Duodenal mucosa (tissue), 2 donors: ENCODE results near the gene RTP2.

Experiments
- H3K27ac ChIP-seq: one replicate; pipeline ENCODE4 v1.7.0; 2013; ENCODE audit warnings: low read depth, low read length
- H3K27me3 ChIP-seq, 2 donors: one replicate each; pipeline ENCODE4 v1.7.0; 2013; ENCODE audit warnings: low read length in 2 of 2, control low read depth in 1 of 2; ENCODE audit not compliant: insufficient read depth in 2 of 2, control insufficient read depth in 1 of 2
- H3K36me3 ChIP-seq, 2 donors: one replicate each; pipeline ENCODE4 v1.7.0; 2013; ENCODE audit warnings: low read length in 2 of 2, control low read depth in 1 of 2; ENCODE audit not compliant: insufficient read depth in 2 of 2, control insufficient read depth in 1 of 2
- H3K4me1 ChIP-seq, 2 donors: one replicate each; pipeline ENCODE4 v1.7.0; 2013; ENCODE audit warnings: low read length in 2 of 2, control low read depth in 1 of 2; ENCODE audit not compliant: insufficient read depth in 2 of 2, control insufficient read depth in 1 of 2
- H3K4me3 ChIP-seq, 2 donors: one replicate each; pipeline ENCODE4 v1.7.0; 2013; ENCODE audit warnings: low read length in 2 of 2, low read depth in 1 of 2
- H3K9ac ChIP-seq, 2 donors: one replicate each; pipeline ENCODE4 v1.7.0; 2013; ENCODE audit warnings: low read length in 2 of 2, low read depth in 1 of 2
- H3K9me3 ChIP-seq, 2 donors: one replicate each; pipeline ENCODE4 v1.7.0; 2013; ENCODE audit warnings: low read length in 2 of 2, control low read depth in 1 of 2; ENCODE audit not compliant: control insufficient read depth in 1 of 2

Gene RTP2

DNA sequence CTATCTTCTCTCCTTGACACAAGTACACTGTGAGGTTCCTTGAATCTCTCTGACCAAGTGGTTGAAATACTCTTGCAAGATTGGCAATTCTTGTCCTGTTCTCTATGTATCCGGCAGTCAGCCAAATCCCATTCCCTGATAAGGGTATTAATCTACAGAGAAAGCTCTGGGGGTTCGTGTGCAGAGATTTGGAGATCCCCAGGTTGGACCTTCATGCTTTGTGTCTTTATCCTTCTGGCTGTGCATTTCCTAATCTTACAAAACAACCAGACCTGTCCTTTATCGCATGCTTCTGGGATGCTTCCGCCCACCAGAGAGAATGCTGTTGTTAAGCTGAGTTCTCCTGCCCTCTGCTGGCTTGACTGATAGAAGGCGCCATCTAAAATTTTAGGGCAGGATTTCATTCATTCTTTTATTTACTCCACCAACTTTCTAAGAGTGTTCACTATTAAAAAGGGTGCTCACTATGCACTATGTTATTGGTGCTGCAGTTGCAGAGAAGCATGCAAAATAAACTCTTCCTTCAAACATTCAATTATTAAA lies 23.6 kb downstream of the RTP2 start:
- Histone ChIP-seq H3K4me1 (no peaks in the 10 kb centered on the region), H3K9ac (no peak overlapping the region), H3K9me3 (no peaks in the 10 kb centered on the region), H3K4me3 (no peak overlapping the region), H3K27me3 (peaks cover 4% of the 10 kb centered on the region in 2 donors), H3K27ac (no peak overlapping the region), H3K36me3 (no peaks in the 10 kb centered on the region)

DNA sequence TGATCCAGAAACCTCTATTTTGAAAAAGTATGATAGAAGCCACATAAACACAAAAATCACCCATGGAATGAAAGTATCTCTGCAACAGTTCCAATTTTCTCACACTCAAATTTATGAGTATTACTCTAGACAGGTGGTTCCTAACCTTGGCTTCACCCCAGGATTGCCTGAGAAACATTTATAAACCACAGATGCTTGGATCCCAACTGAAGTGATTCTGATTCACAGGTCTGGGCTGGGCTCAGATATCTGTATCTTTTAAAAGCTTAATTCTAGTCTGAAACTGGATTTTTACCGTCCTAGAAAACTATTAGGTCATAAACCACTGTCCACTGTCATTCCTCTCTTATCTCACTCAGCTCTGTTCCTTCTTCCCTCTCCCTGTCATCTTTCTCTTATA lies 24.8 kb downstream of the RTP2 start:
- Histone ChIP-seq H3K4me1 (no peaks in the 10 kb centered on the region), H3K9ac (no peak overlapping the region), H3K9me3 (no peaks in the 10 kb centered on the region), H3K27me3 (peaks cover 4 to 9% of the 10 kb centered on the region in 2 donors), H3K36me3 (no peaks in the 10 kb centered on the region), H3K4me3 (no peak overlapping the region), H3K27ac (no peak overlapping the region)

DNA sequence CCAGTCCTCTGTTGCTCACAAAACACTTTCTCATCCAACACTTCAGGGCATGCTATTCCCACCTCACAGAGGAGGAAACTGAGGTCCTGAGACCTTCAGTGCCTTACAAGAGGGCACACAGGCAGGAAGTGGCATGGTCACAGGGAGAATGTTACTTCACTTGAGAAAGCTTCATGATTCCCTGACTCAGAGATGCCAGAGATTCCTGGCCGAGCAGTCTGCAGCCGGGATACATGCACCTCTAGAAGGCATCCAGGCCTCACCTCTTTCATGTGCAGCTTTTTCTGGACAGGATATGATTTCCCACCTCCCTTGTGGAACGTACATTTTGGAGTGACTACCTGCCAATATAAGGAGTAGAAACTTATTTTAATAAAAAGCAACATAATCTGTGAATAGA lies 29.3 kb downstream of the RTP2 start:
- H3K27me3 ChIP-seq: peaks cover 10 to 28% of the 10 kb centered on the region in 2 donors
- H3K9ac ChIP-seq: no peak overlapping the region
- H3K27ac ChIP-seq: no peak overlapping the region
- H3K36me3 ChIP-seq: no peaks in the 10 kb centered on the region
- no peak overlapping the region for H3K4me3 ChIP-seq
- no peaks in the 10 kb centered on the region for H3K9me3 ChIP-seq
- no peaks in the 10 kb centered on the region for H3K4me1 ChIP-seq

DNA sequence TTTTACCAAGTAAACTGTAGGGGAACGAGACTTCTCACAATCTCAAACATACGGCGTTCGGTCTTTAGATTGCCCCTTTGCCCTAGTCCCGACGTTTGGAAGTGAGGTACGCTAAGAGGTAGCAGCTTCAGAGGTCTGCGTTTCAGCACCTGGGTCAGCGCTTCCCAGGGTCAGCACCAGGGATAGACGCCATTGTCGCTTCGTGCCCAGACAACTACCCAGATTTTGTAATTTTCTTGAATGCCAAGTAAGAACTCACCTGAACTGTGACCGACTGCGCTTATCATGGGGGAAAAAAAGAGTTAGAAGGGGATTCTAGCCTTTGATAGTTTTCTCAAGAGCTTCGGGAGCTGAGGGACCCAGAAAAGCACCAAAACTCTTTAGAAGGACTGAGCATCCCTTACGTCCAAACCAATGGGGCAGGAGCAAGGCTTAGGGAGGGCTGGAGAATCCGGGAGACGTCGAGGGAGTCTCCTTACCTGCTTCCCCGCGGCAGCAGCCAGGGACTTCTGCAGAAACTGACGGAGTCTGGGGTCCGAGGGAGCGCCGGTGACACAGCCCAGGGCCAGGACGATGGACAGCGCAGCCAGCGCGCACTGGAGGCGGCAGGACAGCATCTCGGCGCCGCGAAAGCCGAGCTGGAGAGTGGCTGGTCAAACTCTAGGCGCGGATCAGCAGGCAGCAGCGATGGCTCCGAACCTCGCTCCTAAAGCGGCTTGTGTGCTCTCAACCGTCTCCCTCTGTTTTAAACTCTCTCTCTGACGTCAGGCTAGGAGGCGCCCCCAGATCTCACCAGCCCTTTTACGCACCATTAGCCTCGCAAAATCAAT lies 32.5 kb downstream of the RTP2 start, which contains the start of gene SST:
SST (minus strand) TSS at position 720 of the 830 bp plus-strand sequence; CDS start at position 617, 103 bp downstream.
- Histone ChIP-seq H3K4me3 (no peak within 1 kb of the TSS), H3K9me3 (no peaks in the 10 kb centered on the region), H3K4me1 (no peaks in the 10 kb centered on the region), H3K27me3 (peaks cover 12 to 26% of the 10 kb centered on the region in 2 donors), H3K36me3 (no peaks in the 10 kb centered on the region), H3K27ac (no peak within 1 kb of the TSS), H3K9ac (no peak within 1 kb of the TSS)

DNA sequence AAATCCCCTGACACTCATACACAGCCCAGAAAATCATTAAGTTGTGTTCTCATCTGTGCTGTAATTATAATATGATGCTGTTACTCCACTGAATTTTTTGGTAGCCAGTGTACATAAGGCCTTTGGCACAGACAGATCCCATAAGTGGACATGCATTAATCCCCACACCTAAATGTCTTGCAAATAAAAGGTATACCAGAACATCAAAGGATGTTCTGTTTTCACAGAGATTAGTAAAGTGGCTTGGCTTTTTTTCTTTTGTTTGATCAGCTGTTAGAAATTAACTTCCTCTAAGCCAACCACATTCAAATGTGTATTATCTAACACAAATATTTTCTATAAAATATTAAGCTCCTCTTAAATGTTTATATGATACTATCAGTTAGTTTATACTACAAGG lies 34.8 kb downstream of the RTP2 start:
- Histone ChIP-seq H3K27ac (no peak overlapping the region), H3K36me3 (no peaks in the 10 kb centered on the region), H3K27me3 (peaks cover 12 to 18% of the 10 kb centered on the region in 2 donors), H3K4me3 (no peak overlapping the region), H3K4me1 (no peaks in the 10 kb centered on the region), H3K9me3 (no peaks in the 10 kb centered on the region), H3K9ac (no peak overlapping the region)

DNA sequence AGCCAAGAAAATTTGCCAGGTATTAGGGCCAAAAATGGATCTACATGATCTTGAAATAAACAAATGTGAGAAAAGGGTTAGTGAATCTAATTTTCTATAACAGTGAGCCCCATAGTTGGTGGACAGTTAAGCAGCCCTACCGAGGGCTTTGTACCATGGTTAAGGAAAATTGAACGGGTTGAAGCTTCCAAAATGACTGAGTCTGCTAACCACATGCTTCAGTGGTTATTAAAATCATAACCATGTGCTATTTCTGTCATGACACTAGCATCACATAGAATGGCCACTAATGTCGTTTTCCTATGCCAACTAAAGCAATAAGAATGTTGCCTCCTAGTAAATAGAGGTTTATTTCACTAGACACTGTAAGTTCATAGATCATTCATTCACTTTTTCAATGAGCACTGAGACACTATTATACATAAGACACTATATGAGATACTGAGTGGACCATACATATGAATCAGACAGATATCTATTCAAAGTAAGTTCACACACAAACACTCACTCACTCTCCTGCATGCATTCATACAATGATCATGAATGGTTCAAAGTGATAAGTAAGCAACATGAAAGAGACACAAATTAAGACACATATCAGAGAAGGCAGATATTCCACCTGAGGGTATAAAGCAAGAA lies 36.5 kb downstream of the RTP2 start:
- no peak overlapping the region for H3K9ac ChIP-seq
- no peak overlapping the region for H3K27ac ChIP-seq
- no peaks in the 10 kb centered on the region for H3K9me3 ChIP-seq
- no peaks in the 10 kb centered on the region for H3K4me1 ChIP-seq
- no peak overlapping the region for H3K4me3 ChIP-seq
- H3K36me3 ChIP-seq: no peaks in the 10 kb centered on the region
- peaks cover 8 to 12% of the 10 kb centered on the region in 2 donors for H3K27me3 ChIP-seq

DNA sequence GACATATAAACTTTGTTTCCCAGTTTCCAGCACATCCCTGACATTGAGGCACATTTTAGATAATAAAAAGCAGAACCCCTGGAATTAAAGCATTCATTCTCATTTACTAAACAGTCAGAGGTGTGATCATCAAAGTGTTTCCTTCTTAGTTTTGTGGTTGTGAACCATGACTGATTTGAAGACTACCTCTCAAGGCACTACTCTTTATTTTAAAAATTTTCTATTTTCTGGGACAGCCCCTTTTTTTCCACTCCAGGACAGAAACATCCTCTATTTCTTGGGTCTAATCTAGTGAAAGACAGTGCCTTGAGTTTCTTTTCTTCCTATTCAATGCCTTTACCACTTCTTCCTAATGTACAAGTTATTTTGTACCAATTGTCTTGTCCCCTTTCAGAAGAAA lies 37.3 kb downstream of the RTP2 start:
- no peak overlapping the region for H3K9ac ChIP-seq
- H3K36me3 ChIP-seq: no peaks in the 10 kb centered on the region

DNA sequence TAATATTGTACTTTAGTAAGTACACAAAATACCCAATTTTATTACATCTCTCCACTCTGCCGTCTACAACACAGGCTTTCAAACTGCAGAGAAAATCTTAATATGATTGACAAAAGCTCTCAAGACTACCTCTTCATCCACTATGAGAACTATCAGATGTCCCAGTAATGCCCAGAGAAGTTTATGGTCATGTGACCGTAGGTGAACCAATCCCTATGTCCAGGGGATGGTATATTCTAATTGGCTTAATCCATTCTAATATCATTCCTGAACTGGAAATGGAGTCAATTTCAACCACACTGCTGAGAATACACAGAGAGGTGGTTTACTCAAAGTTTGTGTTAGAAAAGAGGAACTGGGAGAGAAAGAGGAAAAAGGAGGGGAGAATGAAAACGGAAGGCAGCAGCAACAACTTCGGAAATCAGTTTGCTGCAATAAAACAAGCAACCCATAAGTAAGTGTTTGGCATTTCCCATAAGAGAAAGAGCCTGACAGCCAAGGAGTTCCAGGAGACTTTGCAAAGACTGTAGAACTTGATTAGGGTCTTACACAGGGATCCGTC lies 39.4 kb downstream of the RTP2 start:
- Histone ChIP-seq H3K9ac (no peak overlapping the region), H3K9me3 (no peaks in the 10 kb centered on the region), H3K27ac (no peak overlapping the region), H3K27me3 (peaks cover 0 to 8% of the 10 kb centered on the region in 2 donors), H3K36me3 (no peaks in the 10 kb centered on the region), H3K4me3 (no peak overlapping the region), H3K4me1 (no peaks in the 10 kb centered on the region)

More for the DNA sequence above, 37.3 kb downstream of the RTP2 start:
- no peak overlapping the region for H3K4me3 ChIP-seq
- H3K27me3 ChIP-seq: peaks cover 0 to 4% of the 10 kb centered on the region in 2 donors
- H3K9me3 ChIP-seq: no peaks in the 10 kb centered on the region
- H3K27ac ChIP-seq: no peak overlapping the region
- H3K4me1 ChIP-seq: no peaks in the 10 kb centered on the region

DNA sequence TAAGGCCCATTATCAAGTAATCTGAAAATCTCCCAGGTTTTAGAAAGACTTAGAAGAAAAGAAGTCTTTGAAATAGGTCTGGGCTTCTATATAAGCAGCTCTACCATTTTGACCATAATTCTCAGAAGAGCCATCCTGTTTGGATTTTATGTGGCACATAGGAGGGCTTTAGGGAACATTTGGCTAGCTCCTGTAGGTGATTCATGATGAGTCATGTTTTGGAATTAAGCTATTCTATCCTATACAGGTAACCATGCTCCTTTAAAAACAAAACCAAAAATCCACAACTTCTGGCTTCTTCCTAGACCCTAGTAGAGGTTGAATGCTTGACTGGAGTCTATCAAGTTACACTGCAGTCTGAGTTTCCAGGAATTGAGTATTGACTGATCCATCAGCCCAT lies 41.1 kb downstream of the RTP2 start:
- Histone ChIP-seq H3K27ac (no peak overlapping the region), H3K27me3 (peaks cover 0 to 7% of the 10 kb centered on the region in 2 donors), H3K4me1 (no peaks in the 10 kb centered on the region), H3K9ac (no peak overlapping the region), H3K9me3 (no peaks in the 10 kb centered on the region), H3K36me3 (no peaks in the 10 kb centered on the region), H3K4me3 (no peak overlapping the region)

DNA sequence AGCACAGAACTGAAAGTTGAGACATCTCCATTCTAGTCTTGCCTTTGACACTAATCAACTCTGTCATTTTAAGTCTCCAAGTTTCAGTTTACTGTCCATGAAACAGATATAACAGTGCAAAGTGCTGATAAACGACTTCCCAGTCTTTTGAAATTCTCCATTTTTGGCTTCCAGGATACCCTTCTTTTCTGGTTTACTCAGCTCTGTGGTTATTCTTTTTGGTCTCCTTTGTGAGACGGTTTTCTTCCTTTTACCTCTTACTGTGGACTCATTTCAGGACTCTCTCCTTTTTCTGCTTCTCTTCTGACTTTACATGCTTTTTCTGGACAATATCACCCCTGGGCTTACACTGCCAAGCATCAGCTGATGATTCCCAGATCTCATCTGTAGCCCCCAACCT lies 51.1 kb downstream of the RTP2 start:
- Histone ChIP-seq H3K4me3 (no peak overlapping the region), H3K27ac (no peak overlapping the region), H3K36me3 (no peaks in the 10 kb centered on the region), H3K9me3 (no peaks in the 10 kb centered on the region), H3K9ac (no peak overlapping the region), H3K27me3 (peaks cover 3 to 15% of the 10 kb centered on the region in 2 donors), H3K4me1 (no peaks in the 10 kb centered on the region)
